ENCODE measurements around the gene RBM25.

DNA sequence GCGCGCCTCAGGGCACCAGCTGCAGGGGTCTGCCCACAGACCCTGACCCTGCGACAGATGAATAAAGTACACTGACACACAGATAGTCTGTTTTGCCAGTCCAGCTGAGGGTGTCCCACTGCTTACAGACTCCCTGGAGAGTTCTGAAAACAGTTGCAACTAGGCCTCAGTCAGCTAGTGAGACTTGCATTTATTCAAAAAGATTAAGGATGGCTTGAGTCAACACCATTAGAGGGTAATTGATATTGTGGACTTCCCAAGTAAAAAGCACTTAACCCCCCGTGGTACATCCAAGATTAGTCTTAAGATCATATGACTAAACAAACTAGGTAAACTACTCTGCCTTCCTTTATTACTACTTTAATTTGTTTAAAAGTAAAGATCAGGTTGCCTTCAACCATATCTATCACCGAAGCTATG is 66.8 kb downstream of the RBM25 start:
- TF ChIP-seq CTCF (IDR thresholded peaks at IDR 0.05) (no peak), POLR2A (IDR thresholded peaks at IDR 0.05) (no peak)
